HG02642 (cell line): ENCODE results near the gene LRRC3B.

Experiments used
- ATAC-seq: cut with Tn5 transposase; IDR thresholded peaks from one replicate; pipeline ENCODE4 v1.9.1; 2021; ENCODE audit warnings: mild to moderate bottlenecking; ENCODE audit not compliant: unreplicated experiment, poor library complexity

LRRC3B gene

DNA sequence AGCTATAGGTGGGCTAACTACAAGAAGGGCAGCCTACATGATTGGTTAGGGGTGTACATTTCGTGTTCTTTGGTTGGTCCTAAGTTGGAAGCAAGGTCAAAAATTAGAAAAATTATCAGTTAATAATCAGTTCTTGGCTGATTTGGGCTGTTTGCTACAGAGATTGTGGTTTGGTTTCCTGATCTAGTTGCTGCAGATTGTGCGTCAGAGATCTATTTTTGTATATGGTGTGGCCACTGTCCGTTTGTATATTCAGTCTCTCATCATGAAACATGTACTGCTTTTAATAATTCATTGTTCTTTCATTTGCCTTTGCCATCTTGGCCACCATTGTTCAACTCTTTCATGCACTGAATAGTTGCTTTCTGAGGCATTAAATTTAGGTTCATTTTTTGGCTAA, 80.9 kb downstream of the LRRC3B start:
- ATAC-seq, result no peak

- no peak for ATAC-seq
Measured at GRCh38 chr3:26704736-26705135, 82.2 kb downstream of the LRRC3B start.

DNA sequence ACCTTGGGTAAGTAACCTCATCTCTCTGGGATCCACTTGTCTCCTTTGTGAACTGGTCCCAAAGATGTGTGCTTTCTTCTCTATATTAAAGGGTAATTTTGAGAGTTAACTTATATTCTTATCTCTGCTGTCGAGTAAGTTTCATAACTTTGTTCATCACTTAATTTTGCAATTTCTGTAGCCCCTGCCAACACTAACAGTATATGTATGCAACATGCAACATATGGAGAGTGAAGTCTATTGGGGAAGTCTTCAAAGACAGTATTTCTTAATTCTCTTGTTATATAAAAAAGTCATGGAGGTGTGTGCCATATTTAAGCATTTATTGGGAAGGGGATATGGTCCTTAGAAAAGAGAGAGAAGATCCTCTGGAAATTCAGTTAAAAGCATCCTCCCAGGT, 85.9 kb downstream of the LRRC3B start:
- ATAC-seq, result no peak

DNA sequence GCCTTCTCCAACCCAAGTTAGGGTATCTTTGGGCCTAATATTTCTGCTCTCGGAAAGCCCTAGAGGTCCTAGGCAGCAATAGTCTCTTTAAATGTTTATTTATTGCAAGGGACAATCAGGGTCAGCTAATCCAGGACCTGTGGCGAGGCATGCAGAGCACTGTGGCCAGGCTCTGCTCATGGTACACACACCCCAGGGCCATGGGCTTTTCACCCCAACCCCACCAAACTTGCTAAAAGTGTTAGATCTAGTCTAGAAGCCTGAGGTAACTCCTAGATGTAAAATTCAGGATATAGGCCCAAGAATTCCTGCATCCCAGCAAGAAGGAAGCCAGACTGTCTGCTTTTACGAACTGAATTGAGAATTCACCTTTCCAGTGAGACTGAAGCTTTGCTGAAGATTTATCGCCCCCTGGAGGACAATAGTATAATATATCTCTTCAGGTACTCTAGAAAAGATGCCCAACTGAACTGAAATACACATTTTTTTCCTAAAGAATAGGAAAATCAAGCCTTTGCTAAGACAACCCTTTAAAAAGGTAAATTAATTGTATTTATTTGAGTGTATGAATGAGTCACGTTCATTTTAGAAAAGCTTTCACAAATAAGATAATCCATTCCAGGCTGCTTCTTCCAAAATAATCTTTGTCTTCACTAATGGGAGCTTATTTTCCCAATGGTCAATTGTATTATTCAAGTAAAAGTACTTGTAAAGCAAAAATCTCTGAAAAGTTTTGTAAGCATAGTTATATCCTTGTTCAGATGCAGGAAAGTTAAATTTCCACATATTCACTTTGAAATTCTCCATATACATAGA, 89.8 kb downstream of the LRRC3B start:
- peak; percentile 86 for ATAC-seq

- ATAC-seq, result no peak
Measured at GRCh38 chr3:26713091-26713490, 90.5 kb downstream of the LRRC3B start.

DNA sequence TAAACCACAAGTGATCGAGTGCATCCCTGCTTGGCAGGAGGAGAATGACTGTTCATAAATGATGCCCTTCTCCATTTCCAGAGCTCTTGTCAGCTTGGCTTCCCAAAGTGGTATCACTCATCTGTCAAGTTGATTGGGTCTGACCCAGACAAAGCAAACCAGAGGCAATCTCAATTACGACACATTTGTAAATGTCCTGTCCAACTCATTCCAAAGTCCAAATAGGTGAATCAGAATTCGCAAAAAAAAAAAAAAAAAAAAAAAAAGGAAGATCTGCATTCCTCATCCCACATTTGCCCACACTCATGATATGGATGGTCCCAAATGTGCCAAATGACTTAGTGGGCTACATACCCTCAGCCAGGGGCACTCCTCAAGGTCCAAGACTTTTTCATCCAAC, 91.9 kb downstream of the LRRC3B start:
- no peak for ATAC-seq

GRCh38 chr3:26715431-26715830, 92.9 kb downstream of the LRRC3B start:
- no peak for ATAC-seq

- no peak for ATAC-seq
Measured at GRCh38 chr3:26718315-26718714, 95.7 kb downstream of the LRRC3B start.

- no peak for ATAC-seq
Measured at GRCh38 chr3:26719134-26719533, 96.6 kb downstream of the LRRC3B start.

GRCh38 chr3:26721047-26721446, 98.5 kb downstream of the LRRC3B start:
- no peak for ATAC-seq

GRCh38 chr3:26731843-26732242, 109.3 kb downstream of the LRRC3B start:
- no peak for ATAC-seq

DNA sequence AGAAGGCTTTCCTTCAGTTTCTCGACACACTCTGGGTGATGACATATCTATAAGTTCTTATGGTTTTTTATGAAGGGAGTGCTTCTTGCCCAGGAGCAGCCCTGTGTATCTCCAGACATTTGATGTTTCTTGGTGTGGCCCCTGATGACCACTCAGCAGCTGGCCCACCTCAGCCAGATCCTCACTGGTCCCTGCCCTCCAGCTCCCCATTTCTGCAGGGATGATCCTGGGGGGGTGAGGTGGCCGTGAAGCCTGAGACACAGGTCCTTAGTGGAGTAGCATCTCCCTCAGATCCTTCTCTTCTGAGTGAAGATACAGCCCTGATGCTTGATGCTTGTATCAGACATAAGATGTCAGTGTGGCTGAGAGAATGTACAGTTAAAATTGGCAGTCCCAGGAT, 127.7 kb downstream of the LRRC3B start:
- no peak for ATAC-seq

- ATAC-seq, result no peak
Measured at GRCh38 chr3:26752466-26752865, 129.9 kb downstream of the LRRC3B start.

DNA sequence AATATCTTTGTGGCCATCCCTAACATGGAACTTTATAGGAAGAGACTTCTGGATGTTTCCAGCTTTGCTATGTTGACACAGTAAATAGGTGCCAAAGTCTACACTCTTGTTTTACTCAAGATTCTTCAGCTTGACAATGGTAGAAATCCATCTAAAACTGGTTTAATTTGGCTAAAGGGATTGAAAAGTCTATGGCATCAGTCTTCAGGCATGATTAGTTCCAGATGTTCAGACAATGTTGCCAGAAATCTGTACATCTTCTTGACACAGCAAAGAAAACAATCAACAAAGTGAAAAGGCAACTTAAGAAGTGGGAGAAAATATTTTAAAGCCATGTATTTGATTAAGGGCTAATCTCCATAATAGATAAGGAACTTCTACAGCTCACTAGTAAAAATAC, 130.5 kb downstream of the LRRC3B start:
- no peak for ATAC-seq

GRCh38 chr3:26757978-26758377, 135.4 kb downstream of the LRRC3B start:
- no peak for ATAC-seq
